Psoas muscle (tissue), 8 donors: ENCODE data around the gene COMMD3. TPM values are rescaled to one million over a fixed set of nuclear protein-coding genes. Genes with fewer than 3 reads are reported as not detected.
A peak's percentile ranks its signal among the peaks of the same experiment; 100 is the strongest.

Source experiments
- ATAC-seq, 4 donors: fragments of 200-7000 bp; cut with Tn5 transposase; one replicate each; pipeline ENCODE4 v1.9.1; 2020; ENCODE audit warnings: moderate library complexity in 3 of 4, mild to moderate bottlenecking in 2 of 4
- DNase-seq, 2 donors: peaks; one replicate each; pipeline ENCODE4 v3.0.0-alpha.2; 2020
- H3K27ac ChIP-seq: fragments of 200-600 bp; one replicate; pipeline ENCODE4 v1.8.0; 2022
- H3K27me3 ChIP-seq, 3 donors: fragments of 200-600 bp in 1 of 3; one replicate each; pipeline versions ENCODE4 v1.6.1 to v1.8.0; 2013 to 2022; ENCODE audit warnings: low read length in 2 of 3, mild to moderate bottlenecking in 2 of 3, moderate library complexity in 1 of 3; ENCODE audit not compliant: insufficient read depth in 3 of 3
- H3K36me3 ChIP-seq, 2 donors: fragments of 200-600 bp in 1 of 2; one replicate each; pipeline versions ENCODE4 v1.6.1 to v1.8.0; 2013 to 2022; ENCODE audit warnings: low read depth in 1 of 2, mild to moderate bottlenecking in 1 of 2, moderate library complexity in 1 of 2; ENCODE audit not compliant: insufficient read depth in 1 of 2
- H3K4me1 ChIP-seq: fragments of 200-600 bp; one replicate; pipeline ENCODE4 v1.8.0; 2022
- H3K4me3 ChIP-seq: fragments of 200-600 bp; one replicate; pipeline ENCODE4 v1.8.0; 2022; ENCODE audit warnings: mild to moderate bottlenecking
- H3K9me3 ChIP-seq: fragments of 200-600 bp; one replicate; pipeline ENCODE4 v1.8.0; 2022
- WGBS, 3 donors: extraction: QIAGEN DNeasy Blood & Tissue Kit; methylation state at CpG; one replicate each; pipeline versions ENCODE4 v1.1.6 to v1.1.7; 2013; 5-methylcytosine and 5-hydroxymethylcytosine counted together
- intact Hi-C, 2 donors: fragments of 100-400 bp; cut with DNase I; formaldehyde crosslinking; loops; one replicate each; pipeline versions ENCODE4 v1.11.0 to v1.14.2; 2022
- long read RNA-seq, 2 donors: library from polyadenylated mRNA; unstranded; transcript quantifications; one replicate each; pipeline ENCODE4 v2.0.0, GENCODE V29; 2021
- polyA plus RNA-seq, 3 donors: library from polyadenylated mRNA; stranded (reverse); fragments of 200-250 nt; gene quantifications; one replicate each; pipeline ENCODE4 v1.2.3, GENCODE V29; 2013
- total RNA-seq, 4 donors: library from RNA; stranded (reverse); fragmentation: NEBNext Ultra II Directional in 2 of 4; extraction: Animal tissue kit (Norgen Biotek cat#: 25700) in 2 of 4; gene quantifications; one replicate each; pipeline versions ENCODE4 v1.2.1 to v1.2.4, GENCODE V29; 2021 to 2023
- TF ChIP-seq, protein P1 (sequence below): fragments of 200-600 bp; IDR thresholded peaks from one replicate; pipeline ENCODE4 v1.8.0; 2022; ENCODE audit warnings: antibody characterized with exemption
- donor health status: healthy with polysubstance abuse.
- donor health status: DM: no; HTN: no; CAD: no; lungs with moderate emphysema.
- donor health status: Bipolar disorder and iron deficiency.
- donor health status: healthy.
- donor health status: DM: yes; HTN: yes; CAD: no.
- donor health status: DM: no; HTN: no; CAD: no.
- donor health status: DM: no; HTN: no; CAD: no.
- donor health status: DM: yes; HTN: yes; CAD: no.

The COMMD3 gene
- total RNA-seq = 10 to 100 TPM; 45.5 to 81.4 (median 64.8) TPM
- polyA plus RNA-seq = 10 to 100 TPM; 42.3 to 74.0 (median 57.4) TPM
- long read RNA-seq, donor 1, transcript COMMD3-201 (8 exons, 1,342 nt) = major isoform, 25 of 29 reads
- long read RNA-seq, donor 1, partial matches to known transcripts = 0 of 29 reads
- long read RNA-seq, donor 1, other reads (novel, unspliced or antisense) = 2 of 29 reads
- long read RNA-seq, donor 2, transcript COMMD3-201 (8 exons, 1,342 nt) = major isoform, 30 of 35 reads
- long read RNA-seq, donor 2, partial matches to known transcripts = 0 of 35 reads
- long read RNA-seq, donor 2, other reads (novel, unspliced or antisense) = 4 of 35 reads

DNA sequence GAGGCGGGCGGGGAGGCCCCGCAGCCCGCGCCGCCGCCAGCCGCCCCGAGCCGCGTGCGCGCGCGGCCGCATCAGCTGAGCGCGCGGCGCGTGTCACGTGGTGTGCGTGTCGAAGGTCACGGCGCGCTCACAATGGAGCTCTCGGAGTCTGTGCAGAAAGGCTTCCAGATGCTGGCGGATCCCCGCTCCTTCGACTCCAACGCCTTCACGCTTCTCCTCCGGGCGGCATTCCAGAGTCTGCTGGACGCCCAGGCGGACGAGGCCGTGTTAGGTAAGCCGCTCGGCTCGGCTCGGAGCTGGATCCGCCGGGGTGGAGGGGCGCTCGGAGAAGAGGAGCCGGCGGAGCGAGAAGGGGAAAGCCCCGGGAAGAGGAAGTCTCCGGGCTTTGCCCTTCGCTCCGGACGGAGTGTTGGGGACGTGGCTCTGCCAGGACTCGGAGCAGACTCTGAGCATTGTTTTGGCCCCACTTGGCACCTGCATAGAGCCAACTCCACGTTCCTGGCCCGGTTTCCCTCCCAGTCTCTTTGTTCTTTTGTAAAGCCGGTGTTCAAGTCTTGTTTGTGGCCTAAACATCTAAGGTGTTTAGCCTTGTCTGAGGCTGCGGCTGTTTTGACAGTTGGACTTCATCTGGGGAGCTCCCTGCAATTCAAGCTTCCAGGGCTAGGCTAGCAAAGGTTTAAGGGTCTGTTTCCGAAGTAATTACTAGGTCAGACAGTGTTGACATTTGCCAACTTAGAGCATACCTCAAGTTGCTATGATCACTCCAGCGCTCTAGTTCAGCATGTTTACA is at the start of gene COMMD3:
Gene COMMD3 (plus strand): TSS at position 103 of the 790 bp plus-strand sequence. CDS start 30 bp downstream, at position 133.
- 0 to 1% (median 1%) methylated on average over 49 to 63 of the region's 63 CpGs for WGBS, 3 donors
- ATAC-seq = peak; percentile 85 to 88 (median 86)
- intact Hi-C loops = loop anchor here (2.0 to 10.0 kb wide), 6 partner anchors 64 to 822 kb away; partner anchors contain the start of gene MLLT10 (in 1 of the 2)

DNA sequence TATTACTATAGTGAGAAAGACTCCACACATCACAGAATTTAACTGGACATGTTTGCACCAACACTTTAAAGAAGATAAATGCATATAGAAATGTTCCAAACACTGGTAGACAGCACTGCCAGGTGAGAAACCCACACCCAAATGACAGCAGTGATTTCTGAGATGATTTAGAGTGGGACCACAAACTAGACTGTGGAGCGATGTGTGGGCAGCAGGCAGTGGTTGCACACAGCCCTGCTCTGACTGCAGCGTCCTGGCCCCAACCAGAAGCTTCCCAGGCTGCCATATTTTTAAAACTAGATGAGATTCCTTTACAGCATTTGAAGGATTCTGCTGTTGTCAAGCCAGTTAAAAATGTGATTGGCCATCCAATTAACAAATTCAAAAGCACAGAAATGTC is 47.7 kb upstream of the COMMD3 start:
- WGBS, 3 donors = 56 to 71% (median 68%) methylated on average over 2 of the region's 2 CpGs
- Histone ChIP-seq H3K9me3 (no peaks in the 10 kb centered on the region), H3K36me3 (no peaks in the 10 kb centered on the region), H3K27ac (no peak overlapping the region), H3K4me3 (no peak overlapping the region), H3K27me3 (peaks cover 0 to 2% (median 2%) of the 10 kb centered on the region in 3 donors), H3K4me1 (no peaks in the 10 kb centered on the region)
- intact Hi-C loops = no loop called here
- no peak for ATAC-seq
- TF ChIP-seq, protein P1, sequence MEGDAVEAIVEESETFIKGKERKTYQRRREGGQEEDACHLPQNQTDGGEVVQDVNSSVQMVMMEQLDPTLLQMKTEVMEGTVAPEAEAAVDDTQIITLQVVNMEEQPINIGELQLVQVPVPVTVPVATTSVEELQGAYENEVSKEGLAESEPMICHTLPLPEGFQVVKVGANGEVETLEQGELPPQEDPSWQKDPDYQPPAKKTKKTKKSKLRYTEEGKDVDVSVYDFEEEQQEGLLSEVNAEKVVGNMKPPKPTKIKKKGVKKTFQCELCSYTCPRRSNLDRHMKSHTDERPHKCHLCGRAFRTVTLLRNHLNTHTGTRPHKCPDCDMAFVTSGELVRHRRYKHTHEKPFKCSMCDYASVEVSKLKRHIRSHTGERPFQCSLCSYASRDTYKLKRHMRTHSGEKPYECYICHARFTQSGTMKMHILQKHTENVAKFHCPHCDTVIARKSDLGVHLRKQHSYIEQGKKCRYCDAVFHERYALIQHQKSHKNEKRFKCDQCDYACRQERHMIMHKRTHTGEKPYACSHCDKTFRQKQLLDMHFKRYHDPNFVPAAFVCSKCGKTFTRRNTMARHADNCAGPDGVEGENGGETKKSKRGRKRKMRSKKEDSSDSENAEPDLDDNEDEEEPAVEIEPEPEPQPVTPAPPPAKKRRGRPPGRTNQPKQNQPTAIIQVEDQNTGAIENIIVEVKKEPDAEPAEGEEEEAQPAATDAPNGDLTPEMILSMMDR = no peak
- DNase-seq = no peak

More for the DNA sequence above, at the start of gene COMMD3:
- H3K4me3 ChIP-seq = peak within 1 kb of the TSS; percentile 92
- H3K36me3 ChIP-seq = no peaks in the 10 kb centered on the region
- no peaks in the 10 kb centered on the region for H3K9me3 ChIP-seq
- H3K4me1 ChIP-seq = peaks cover 28% of the 10 kb centered on the region
- peak; percentile 89 to 94 for DNase-seq
- peak within 1 kb of the TSS; percentile 95 for H3K27ac ChIP-seq
- H3K27me3 ChIP-seq = no peaks in the 10 kb centered on the region
- TF ChIP-seq, protein P1 = no peak

DNA sequence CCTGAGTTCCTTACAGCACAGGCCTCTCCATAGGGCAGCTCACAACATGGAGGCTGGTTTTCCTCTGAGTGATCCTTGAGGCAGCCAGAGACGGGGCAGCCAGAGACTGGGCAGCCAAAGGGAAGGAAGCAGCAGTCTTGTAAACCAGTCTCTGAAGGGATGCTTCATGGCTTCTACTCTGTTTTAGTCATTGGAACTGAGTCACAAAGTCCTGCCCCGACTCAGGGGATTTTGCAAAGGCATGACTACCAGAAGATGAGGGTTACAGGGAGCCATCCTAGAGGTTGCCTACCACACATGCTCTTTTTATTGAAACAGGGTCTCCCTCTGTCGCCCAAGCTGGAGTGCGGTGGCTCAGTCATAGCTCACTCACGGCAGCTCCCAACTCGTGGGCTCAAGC is 44.4 kb upstream of the COMMD3 start:
- Histone ChIP-seq H3K4me3 (no peak overlapping the region), H3K27me3 (no peaks in the 10 kb centered on the region), H3K36me3 (no peaks in the 10 kb centered on the region), H3K9me3 (no peaks in the 10 kb centered on the region), H3K27ac (no peak overlapping the region), H3K4me1 (no peaks in the 10 kb centered on the region)
- no peak for ATAC-seq
- DNase-seq = no peak
- TF ChIP-seq, protein P1 = no peak
- WGBS, 3 donors = 83 to 90% (median 89%) methylated on average over 6 of the region's 6 CpGs
- intact Hi-C loops = no loop called here

- no peak for DNase-seq
- 94 to 97% (median 96%) methylated on average over 4 of the region's 4 CpGs for WGBS, 3 donors
- ATAC-seq = no peak
Measured at GRCh38 chr10:22278441-22278782, 37.8 kb upstream of the COMMD3 start.

More at GRCh38 chr10:22278441-22278782, 37.8 kb upstream of the COMMD3 start:
- Histone ChIP-seq H3K9me3 (no peaks in the 10 kb centered on the region), H3K27me3 (peaks cover 0 to 12% (median 0%) of the 10 kb centered on the region in 3 donors), H3K4me1 (no peaks in the 10 kb centered on the region), H3K27ac (no peak overlapping the region), H3K4me3 (no peak overlapping the region), H3K36me3 (no peaks in the 10 kb centered on the region)
- TF ChIP-seq, protein P1 = no peak
- intact Hi-C loops = no loop called here
